Globus pallidus (tissue), 1 donor: ENCODE measurements around the gene ATF4.

Experiments
- DNase-seq: peaks from one replicate; pipeline ENCODE4 v3.0.0-alpha.2; 2015; ENCODE audit warnings: low spot score

ATF4 gene

DNA sequence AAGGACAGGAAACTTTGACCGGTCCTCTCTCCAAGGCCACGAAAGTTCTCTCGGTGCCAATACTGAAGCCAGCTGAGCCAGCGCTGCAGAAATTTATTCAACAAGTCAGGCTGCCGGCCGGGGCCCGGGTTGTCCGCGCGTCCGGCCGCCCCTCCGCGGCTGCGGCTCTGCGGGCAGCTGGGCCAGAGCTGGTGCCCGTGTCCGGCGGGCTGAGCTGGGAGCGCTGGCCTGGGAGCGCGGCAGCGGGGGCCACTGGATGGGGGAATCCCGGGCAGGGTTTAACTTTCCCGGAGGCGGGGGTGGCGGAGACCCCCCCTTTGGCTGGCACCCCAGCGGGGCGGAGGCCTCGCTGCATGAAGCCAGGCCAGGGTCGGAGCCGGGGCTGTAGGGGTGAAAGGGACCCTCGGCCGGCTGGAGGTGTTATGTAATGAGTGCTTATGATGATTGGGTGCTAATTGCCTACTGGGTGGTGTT, 37.9 kb downstream of the ATF4 start:
- no peak for DNase-seq

DNA sequence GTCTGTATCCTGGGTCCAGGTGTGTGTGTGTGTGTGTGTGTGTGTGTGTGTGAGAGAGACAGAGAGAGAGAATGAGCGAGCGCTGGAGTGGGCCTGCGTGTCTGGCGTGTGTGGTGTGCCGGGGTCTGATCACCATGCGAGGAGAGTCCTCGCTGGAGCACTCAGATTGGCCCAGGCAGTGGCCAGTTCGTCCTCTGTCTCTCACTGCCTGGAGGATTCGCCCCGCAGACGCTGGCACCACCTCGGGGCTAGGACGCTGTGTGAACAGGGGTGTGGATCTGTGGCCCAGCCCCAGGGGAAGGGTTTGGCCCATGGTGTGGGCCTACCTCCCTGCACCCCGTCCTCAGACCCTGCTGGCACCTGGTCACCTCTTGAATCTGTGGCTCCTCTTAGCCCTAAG, 38.6 kb downstream of the ATF4 start:
- no peak for DNase-seq

DNA sequence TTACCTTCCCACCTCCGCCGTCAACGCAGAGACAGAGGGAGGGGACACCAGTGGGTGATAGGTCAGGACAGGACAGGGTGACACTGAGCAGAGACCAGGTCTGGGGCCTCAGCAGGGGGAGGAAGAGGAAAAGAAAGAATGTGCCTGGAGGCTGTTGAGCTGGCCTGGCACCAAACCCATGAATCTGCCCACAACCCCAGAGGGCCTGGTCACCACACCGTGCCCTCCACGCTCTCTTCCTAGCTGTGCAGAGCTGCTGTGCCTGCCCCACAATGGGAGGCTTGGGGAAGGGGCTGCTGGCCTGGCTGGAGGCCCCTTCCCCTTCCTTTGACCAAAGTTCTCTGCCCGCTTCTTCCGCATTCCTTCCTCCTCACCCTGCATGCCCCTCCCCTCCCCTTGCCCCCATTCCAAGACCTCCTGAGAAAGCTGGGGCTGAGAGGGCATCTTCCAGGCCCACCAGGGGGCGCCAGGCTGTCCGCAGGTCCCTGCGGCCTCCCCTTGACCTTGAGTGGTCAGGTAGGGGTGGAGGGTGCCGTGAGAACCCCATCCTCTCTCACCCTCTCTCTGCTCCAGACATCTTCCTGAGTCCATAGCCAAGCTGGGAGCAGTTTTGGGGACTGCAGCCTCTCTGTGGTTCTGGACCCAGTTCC, 39.2 kb downstream of the ATF4 start:
- no peak for DNase-seq

DNA sequence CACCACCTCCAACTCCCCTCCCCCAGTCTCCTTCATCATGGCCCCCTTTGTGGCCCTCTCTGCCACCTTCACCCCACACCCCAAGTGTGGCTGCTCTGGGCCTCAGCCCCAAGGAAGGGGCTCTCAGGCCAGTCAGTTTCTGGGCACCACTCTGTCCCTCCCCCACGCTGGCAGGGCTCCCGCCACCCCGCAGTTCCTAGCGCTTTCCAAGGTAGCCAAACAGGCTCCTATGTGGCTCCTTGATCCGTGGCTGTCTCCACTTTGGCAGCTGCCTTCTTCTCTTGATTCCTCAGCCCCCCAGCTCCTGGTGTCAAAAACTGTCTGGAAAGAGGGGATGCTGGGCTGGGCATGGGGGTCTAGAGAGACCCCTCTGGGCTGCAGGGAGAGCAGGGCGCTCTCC, 39.8 kb downstream of the ATF4 start:
- no peak for DNase-seq

DNA sequence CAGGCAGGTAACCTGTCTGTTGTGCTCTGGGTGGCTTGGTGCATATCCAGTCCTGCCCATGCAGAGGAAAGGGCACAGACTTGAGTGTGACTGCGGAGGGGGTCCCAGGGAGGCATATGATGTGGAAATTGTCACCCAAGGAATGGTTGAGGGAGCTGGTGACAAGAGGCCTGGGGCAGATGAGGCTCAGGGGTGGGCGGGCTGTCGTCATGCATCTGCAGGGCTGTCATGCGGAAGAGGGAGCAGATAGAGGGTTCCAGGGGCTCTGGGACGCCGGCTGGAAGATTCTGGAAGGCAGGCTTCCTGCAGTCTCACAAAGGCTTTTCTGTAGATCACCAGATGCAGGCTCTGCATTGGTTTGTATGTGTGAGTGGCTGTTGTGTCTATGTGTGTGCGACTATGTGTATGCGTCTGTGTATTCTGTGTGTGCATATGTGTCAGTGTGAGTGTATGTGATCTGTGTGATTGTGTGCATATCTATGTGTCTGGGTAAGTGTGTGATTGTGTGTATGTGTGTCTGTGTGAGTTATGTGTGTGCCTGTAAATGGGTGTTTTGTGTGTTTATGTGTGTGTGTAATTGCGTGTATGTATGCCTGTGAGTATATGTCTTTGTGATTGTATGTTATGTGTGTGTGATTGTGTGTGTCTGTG, 42.6 kb downstream of the ATF4 start:
- no peak for DNase-seq

DNA sequence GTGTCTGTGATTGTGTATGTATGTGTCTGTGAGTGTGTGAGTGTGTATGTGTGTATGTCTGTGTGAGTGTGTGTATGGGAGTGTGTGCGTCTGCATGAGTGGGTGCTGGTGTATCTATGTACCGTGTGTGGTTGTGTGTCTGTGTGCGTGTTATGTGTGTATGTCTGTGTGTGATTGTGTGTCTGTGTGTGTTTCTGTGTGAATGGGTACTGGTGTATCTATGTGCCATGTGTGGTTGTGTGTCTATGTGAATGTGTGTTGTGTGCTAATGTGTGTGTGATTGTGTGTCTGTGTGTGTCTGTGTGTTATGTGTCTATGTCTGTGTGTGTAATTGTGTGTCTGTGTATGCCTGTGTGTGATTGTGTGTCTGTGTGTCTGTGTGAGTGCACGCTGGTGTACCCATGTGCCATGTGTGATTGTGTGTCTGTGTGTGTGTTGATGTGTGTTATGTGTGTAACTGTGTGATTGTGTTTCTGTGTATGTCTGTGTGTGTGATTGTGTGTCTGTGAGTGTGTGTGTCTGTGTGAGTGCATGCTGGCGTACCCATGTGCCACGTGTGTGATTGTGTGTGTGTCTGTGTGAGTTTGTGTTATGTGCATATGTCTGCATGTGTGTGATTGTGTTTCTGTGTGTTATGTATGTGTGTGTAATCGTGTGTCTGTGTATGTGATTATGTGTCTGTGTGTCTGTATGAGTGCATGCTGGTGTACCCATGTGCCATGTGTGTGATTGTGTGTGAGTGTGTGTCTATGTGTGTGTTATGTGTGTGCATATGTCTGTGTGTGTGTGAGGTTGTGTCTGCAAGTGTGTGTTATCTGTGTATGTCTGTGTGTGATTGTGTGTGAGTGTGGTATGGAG, 43.4 kb downstream of the ATF4 start:
- DNase-seq: no peak

DNA sequence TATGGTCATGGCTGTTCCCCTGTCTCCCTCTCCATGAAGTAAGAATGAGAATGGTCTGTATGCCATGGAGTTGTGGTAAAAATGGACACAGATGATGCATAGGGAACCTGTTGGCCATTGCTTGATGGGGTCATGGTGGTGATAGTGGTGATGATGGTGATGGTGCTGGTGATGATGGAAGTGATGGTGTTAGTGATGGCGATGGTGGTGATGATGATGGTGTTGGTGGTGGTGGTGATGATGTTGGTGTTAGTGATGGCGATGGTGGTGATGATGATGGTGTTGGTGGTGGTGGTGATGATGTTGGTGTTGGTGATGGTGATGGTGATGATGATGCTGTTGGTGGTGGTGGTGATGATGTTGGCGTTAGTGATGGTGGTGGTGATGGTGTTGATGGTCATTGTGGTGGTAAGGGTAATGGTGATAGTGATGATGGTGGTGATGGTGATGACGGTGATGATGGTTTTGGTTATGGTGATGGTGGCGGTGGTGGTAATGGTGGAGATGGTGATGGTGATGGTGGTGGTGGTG, 45.1 kb downstream of the ATF4 start:
- DNase-seq: no peak

DNA sequence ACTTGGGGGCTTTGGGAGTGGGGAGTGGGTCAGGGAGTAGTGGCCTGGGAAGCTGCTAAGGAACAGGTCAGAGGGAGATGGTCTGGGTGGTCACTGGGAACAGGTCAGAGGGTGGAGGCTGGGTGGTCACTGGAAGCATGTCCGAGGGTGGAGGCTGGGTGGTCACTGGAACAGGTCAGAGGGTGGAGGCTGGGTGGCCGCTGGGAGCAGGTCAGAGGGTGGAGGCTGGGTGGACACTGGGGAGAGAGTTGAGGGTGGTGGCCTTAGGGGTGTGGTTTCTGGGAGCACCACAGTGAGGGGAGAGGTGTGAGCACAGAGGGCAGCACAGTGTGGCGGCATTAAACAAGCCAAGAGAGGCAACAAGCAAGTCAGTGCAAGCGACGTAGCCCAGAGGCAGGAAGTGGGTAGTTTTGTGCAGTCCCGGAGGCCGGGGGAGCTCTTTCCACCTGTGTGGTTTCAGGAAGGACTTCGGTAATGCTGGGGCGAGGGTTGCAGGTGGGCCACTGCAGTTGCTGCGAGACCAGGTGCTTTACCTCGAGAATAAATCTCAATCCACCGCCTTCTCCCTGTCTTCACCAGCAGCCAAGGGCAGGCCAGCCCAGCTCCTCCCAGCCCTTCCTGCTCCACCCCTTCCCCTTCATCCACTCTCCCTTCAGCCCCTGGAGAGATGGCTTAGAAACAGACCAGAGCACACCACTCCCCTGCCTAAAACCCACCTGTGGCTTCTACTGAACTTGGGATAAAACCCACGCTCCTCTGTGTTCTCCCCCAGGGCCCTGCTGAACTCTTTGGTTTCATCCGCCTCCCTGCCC, 47.0 kb downstream of the ATF4 start:
- DNase-seq: no peak

DNA sequence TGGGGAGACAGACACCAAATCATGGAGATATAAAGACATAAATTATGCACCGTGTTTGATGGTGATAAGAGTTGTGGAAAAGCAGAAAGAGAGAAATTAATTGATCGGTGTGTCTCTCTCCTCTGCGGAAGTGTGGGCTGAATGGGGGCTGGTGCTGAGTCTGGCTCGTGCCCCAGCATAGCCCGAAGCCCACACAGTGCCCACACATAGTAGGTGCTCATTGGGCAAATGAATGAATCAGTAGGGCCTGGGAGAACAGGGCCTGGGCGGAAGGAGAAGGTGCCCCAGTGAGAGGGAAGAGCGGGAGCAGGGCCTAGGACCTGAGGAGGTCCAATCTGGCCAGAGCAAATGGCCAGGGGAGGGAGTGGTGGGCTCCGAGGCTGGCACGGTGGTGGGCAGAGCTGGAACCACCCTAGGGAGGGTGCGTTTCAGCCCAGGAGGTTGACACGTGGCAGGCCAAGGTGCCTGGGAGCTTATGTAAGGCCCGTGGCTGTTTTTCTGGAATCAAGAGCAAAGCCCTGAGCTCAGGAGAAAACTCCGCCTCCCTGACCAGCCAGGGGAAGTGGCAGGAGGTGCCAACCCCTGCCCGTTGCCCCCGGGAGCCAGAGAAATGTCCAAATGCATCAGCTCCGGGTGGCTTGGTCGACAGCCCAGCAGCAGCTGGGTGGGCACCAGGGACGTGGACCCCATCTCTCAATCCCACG, 48.1 kb downstream of the ATF4 start:
- DNase-seq: no peak

DNA sequence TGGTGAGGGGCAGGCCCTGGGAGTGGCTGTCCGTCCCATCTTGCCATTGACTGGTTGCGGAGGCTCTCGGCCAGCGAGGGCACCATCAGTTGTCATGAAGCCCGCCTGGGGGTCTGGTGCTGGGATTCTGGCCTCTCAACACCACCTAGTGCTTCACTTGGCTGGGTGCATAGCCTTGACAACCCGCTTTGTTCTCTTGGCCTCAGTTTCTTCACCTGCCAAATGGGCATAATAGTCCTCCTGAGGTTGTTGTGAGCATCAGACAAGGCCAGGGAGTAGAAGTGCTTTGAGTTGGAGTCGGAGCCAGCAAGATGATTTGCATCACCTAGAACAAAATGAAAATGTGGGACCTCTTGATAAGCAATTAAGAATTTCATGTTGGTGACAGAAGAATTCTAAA, 48.7 kb downstream of the ATF4 start:
- no peak for DNase-seq

DNA sequence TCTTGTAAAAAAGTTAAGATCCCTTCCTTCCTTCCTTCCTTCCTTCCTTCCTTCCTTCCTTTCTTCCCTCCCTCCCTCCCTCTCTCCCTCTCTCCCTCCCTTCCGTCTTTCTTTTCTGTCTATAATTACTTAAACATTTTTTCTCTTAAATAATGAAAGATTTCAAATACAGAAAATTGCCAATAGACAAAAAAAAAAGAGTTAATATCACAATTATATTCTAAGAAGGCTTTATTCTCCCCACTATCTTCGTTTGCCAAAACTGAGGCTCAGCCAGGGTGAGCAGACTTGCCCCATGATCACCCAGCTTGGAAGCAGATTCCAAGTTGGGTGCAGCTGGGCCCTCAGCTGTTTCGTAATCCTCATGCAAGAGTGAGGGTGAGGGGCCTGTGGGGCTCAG, 49.9 kb downstream of the ATF4 start:
- DNase-seq: no peak

DNA sequence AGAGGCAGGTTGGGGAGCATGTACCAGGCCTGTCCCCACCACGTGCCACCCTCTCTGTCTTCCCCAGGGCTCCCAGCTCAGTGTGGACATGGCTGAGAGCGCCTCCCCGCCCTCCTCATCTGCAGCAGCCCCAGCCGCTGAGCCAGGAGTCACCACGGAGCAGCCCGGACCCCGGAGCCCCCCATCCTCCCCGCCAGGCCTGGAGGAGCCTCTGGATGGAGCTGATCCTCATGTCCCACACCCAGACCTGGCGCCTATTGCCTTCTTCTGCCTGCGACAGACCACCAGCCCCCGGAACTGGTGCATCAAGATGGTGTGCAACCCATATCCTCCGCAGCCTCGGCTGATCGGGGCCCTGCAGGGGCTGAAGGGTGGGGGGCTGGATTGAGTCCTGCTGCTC, 50.3 kb downstream of the ATF4 start, which contains the start of gene CACNA1I:
Gene CACNA1I, plus strand, starts transcription at position 89 of the 400 bp plus-strand sequence. Its CDS starts 0 bp downstream, at position 89.
- DNase-seq: no peak

DNA sequence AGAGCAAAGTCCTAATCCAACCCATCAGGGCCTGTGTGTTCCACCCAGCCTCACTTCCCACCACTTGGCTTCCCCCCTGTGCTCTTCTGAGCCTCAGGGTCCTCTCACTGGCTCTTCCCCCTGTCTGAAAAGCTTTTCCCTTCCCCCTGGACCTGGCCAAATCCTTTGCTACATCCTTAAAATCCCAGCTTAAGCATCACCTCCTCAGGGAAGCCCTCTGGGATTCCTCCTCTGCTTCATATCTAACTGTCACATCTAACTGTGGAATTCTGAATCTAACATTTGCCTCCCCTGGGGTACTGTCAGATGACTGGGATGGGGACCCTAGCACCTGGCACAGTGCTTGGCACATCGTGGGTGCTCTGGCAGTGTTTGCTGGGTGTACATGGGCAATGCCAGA, 51.2 kb downstream of the ATF4 start:
- no peak for DNase-seq
